ENCODE results near the gene GLI3.

The GLI3 gene

GRCh38 chr7:42093349-42093905 is 143.6 kb downstream of the GLI3 start (continued):
- TF ChIP-seq WT1 (tag by site-specific recombination; IDR thresholded peaks at IDR 0.05) (peak; percentile 81), KLF9 (tag by site-specific recombination; IDR thresholded peaks at IDR 0.05; ENCODE audit: low read depth) (no peak), SP7 (tag by site-specific recombination; IDR thresholded peaks at IDR 0.05) (peak; percentile 45), ZEB2 (tag by site-specific recombination; IDR thresholded peaks at IDR 0.05) (peak; percentile 31; the same call in 1 of the 2 replicates), CTCF (tag by site-specific recombination; IDR thresholded peaks at IDR 0.05) (no peak)

GRCh38 chr7:42091461-42092291 is 145.3 kb downstream of the GLI3 start:
- CTCF ChIA-PET, result no interaction called here
- Histone ChIP-seq H3K27ac (ENCODE audit: extremely low read depth, low read depth, low read length) (peak overlapping the region; percentile 76), H3K4me3 (ENCODE audit: low read depth, low read length) (no peak overlapping the region), H3K9me3 (ENCODE audit: control insufficient read depth, insufficient read depth, low read depth, low read length) (no peaks in the 10 kb centered on the region), H3K36me3 (ENCODE audit: control insufficient read depth in 2 of 2, insufficient read depth in 1 of 2, low read length in 2 of 2) (peaks cover 0 to 2% of the 10 kb centered on the region in 2 experiments; a peak in 1 of 3 replicates), H3K4me1 (ENCODE audit: control insufficient read depth, insufficient read depth, low read length) (peaks cover 26% of the 10 kb centered on the region)
- POLR2A ChIA-PET, result no interaction called here
- peak; percentile 65; the same call in 1 of the 2 replicates for TF ChIP-seq IKZF3 (tag by site-specific recombination; IDR thresholded peaks at IDR 0.05)
- TF ChIP-seq ZNF629 (tag by site-specific recombination; IDR thresholded peaks at IDR 0.05), result peak; percentile 62
- TF ChIP-seq PRDM4 (tag by site-specific recombination; IDR thresholded peaks at IDR 0.05), result peak; percentile 92
- TF ChIP-seq ZSCAN4 (tag by site-specific recombination; IDR thresholded peaks at IDR 0.05), result no peak
- 0 out of 2 replicates have a peak, but pooled peaks have one; percentile 31 for TF ChIP-seq ZBTB48 (tag by site-specific recombination; IDR thresholded peaks at IDR 0.05)
- TF ChIP-seq OSR2 (tag by site-specific recombination; IDR thresholded peaks at IDR 0.05), result peak; percentile 92
- TF ChIP-seq ZNF843 (tag by site-specific recombination; IDR thresholded peaks at IDR 0.05), result peak; percentile 78; the same call in 1 of the 2 replicates
- peak; percentile 74; the same call in 1 of the 2 replicates for TF ChIP-seq ZNF561 (tag by site-specific recombination; IDR thresholded peaks at IDR 0.05; ENCODE audit: borderline replicate concordance)
- TF ChIP-seq FEZF1 (tag by site-specific recombination; IDR thresholded peaks at IDR 0.05), result peak; percentile 85
- TF ChIP-seq ZBTB49 (tag by site-specific recombination; IDR thresholded peaks at IDR 0.05; ENCODE audit: low read depth), result no peak
- TF ChIP-seq ZBTB8A (tag by site-specific recombination; IDR thresholded peaks at IDR 0.05), result 0 out of 2 replicates have a peak, but pooled peaks have one; percentile 46
- peak; percentile 53; the same call in 1 of the 2 replicates for TF ChIP-seq KLF7 (tag by site-specific recombination; IDR thresholded peaks at IDR 0.05; ENCODE audit: borderline replicate concordance)
- TF ChIP-seq ZNF121 (tag by site-specific recombination; IDR thresholded peaks at IDR 0.05), result no peak
- TF ChIP-seq ZNF596 (tag by site-specific recombination; IDR thresholded peaks at IDR 0.05), result peak; percentile 29; the same call in 1 of the 2 replicates
- TF ChIP-seq SCRT1 (tag by site-specific recombination; IDR thresholded peaks at IDR 0.05; ENCODE audit: borderline replicate concordance), result peak; percentile 37; the same call in 1 of the 2 replicates
- TF ChIP-seq ZNF521 (tag by site-specific recombination; IDR thresholded peaks at IDR 0.05), result no peak
- TF ChIP-seq PRDM10 (tag by site-specific recombination; IDR thresholded peaks at IDR 0.05), result peak; percentile 85
- peak; percentile 54; the same call in 1 of the 2 replicates for TF ChIP-seq TCF7L2 (IDR thresholded peaks at IDR 0.05; ENCODE audit: borderline replicate concordance, low read depth, low read length)
